ENCODE data around the gene PRR35.

PRR35 gene

DNA sequence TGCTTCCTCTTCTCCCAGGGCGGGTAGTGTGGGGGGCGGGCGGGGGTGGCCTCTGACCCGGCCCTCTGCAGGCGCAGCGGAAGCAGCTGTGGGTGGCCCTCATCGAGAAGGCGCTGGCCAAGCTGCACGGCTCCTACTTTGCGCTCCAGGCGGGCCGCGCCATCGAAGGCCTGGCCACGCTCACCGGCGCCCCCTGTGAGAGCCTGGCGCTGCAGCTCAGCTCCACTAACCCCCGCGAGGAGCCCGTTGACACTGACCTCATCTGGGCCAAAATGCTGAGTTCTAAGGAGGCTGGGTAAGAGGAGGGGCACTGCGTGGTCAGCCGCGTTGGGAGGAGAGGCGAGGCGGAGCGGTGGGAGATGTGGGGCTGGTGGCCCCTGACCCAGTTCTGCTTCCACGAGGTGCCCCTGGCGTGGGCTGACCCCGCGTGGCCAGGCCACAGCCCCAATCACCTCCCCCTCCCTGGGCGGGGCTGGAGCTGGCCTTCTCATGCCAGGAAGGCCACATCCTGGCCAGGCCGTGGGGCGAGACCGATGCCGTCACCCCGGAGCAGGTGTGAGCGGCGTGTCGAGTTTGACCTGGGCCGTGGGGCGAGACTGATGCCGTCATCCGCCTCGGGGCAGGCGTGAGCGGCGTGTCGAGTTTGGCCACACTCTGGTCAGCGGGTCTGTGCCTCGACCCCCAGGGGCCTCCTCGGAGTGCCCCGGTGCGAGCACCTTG, 10.5 kb upstream of the PRR35 start:
- DNase-seq, result no peak

- no peak for DNase-seq
These were observed 9.0 kb upstream of the PRR35 start for GRCh38 chr16:551210-551609.

GRCh38 chr16:552171-552570, 8.0 kb upstream of the PRR35 start:
- no peak for DNase-seq

DNA sequence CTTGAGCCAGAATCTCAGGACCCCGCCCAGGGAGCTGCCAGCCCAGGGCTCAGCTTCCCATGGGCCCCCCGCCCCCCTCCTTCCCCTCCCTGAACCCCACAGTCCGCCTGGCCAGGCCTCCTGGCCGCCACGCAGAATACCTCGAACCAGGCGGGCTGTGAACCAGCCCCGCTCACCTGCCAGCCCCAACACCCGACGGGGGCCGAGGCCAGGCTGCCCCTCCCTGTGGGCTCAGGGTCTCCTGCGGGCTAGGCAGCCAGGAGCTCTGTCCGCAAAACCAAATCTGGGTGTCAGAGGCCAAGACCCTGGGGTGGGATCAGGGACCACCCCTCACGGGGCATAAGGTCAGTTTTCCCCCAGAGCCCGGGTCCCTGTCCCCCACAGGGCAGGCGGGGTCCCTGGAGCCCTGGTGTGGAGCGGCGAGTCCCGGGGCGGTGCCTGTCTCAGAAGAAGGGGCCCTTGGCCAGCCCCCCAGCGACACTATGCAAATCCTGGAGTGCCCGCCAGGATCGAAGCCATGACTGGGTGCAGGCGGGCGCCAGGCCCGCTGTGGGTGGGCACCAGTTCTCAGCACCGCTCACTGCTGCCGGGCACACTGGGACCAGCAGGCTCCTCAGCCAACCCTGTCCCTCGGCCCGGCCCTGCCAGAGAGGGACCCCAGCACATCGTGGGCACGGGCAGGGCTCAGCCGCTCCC, 6.4 kb upstream of the PRR35 start:
- no peak for DNase-seq

DNA sequence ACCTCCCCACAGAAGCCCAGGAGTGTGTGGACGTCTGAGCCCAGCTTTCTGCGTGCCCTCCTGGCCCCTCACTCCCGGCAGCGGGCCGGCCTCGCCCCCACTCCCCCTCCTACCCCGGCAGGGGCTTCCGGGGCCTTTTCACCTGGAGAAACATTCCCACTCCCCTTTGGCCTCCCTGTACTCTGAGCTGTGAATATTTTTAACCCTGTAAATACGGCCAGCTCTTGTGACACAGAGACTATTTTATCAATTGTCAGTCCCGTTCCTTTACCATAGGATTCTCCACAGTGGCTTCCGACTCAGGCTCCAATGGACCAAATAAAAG, 5.9 kb upstream of the PRR35 start:
- DNase-seq, result no peak

- no peak for DNase-seq
These were observed 5.4 kb upstream of the PRR35 start for GRCh38 chr16:554640-555365.

GRCh38 chr16:555528-556473, 4.4 kb upstream of the PRR35 start:
- no peak for DNase-seq

- no peak for DNase-seq
These were observed 3.6 kb upstream of the PRR35 start for GRCh38 chr16:556474-557173.

- DNase-seq, result no peak
These were observed 2.5 kb upstream of the PRR35 start for GRCh38 chr16:557463-558297.

- no peak for DNase-seq
These were observed 1.7 kb upstream of the PRR35 start for GRCh38 chr16:558298-559020.

- no peak for DNase-seq
These were observed 1.2 kb upstream of the PRR35 start for GRCh38 chr16:559021-559380.

GRCh38 chr16:559411-560203, 587 bp upstream of the PRR35 start:
- no peak for DNase-seq

GRCh38 chr16:560701-561412, 663 bp downstream of the PRR35 start:
- DNase-seq, result no peak

- no peak for DNase-seq
These were observed 1.2 kb downstream of the PRR35 start for GRCh38 chr16:561413-561794.

- no peak for DNase-seq
These were observed 2.1 kb downstream of the PRR35 start for GRCh38 chr16:561957-562938.

- DNase-seq, result no peak
These were observed 3.0 kb downstream of the PRR35 start for GRCh38 chr16:563072-563644.

GRCh38 chr16:564690-565418, 4.7 kb downstream of the PRR35 start:
- no peak for DNase-seq

All from activated effector memory CD4-positive, alpha-beta T cell treated with Interleukin-2 at 50 U/mL for 16 hours (primary cell).